H1 (cell line): ENCODE data around the gene SLC22A15. TPM values are rescaled to one million over a fixed set of nuclear protein-coding genes. Genes with fewer than 3 reads are reported as not detected.

Source experiments
- CTCF ChIA-PET: fragments of 300-600 bp; sonication (Branson Sonifier 250); formaldehyde crosslinking; loops from one replicate; lab custom pipeline; 2021; ENCODE audit not compliant: partially characterized antibody; lab: Charles Lee
- POLR2A ChIA-PET: fragments of 300-600 bp; sonication (Branson Sonifier 250); formaldehyde crosslinking; loops from one replicate; lab custom pipeline; 2021; ENCODE audit warnings: inconsistent platforms; ENCODE audit not compliant: partially characterized antibody; lab: Charles Lee
- DNase-seq, 2 experiments: peaks; one replicate each; pipeline versions ENCODE4 v3.0.0 to v3.0.0-alpha.2; 2010 to 2022; ENCODE audit warnings: low spot score in 2 of 2, low read depth in 1 of 2, mixed read lengths in 1 of 2
- FAIRE-seq: peaks from 2 replicates; lab custom pipeline; 2011; peaks lifted over from hg19 to GRCh38; lab: Jason Lieb, UNC
- H2AFZ ChIP-seq: 2 replicates; pipeline ENCODE4 v1.8.1; 2012; ENCODE audit warnings: low read length, inconsistent platforms
- H2AK5ac ChIP-seq: 2 replicates; pipeline ENCODE4 v1.6.1; 2013; ENCODE audit warnings: low read depth, low read length
- H2BK120ac ChIP-seq: replicated peaks from 2 replicates; pipeline ENCODE3; 2013; ENCODE audit warnings: low read depth, low read length, inconsistent platforms
- H2BK12ac ChIP-seq: 2 replicates; pipeline ENCODE4 v1.6.1; 2013; ENCODE audit warnings: low read depth, low read length
- H2BK15ac ChIP-seq: 2 replicates; pipeline ENCODE4 v1.6.1; 2013; ENCODE audit warnings: low read length
- H2BK20ac ChIP-seq: 2 replicates; pipeline ENCODE4 v1.6.1; 2013; ENCODE audit warnings: low read length
- H2BK5ac ChIP-seq: 2 replicates; pipeline ENCODE4 v1.6.1; 2013; ENCODE audit warnings: low read depth, low read length
- H3K14ac ChIP-seq: 2 replicates; pipeline ENCODE4 v1.6.1; 2013; ENCODE audit warnings: inconsistent platforms; ENCODE audit not compliant: insufficient read length
- H3K18ac ChIP-seq: 2 replicates; pipeline ENCODE4 v1.6.1; 2013; ENCODE audit warnings: low read length; ENCODE audit errors: extremely low read depth
- H3K23ac ChIP-seq: 2 replicates; pipeline ENCODE4 v1.6.1; 2013; ENCODE audit warnings: inconsistent platforms; ENCODE audit not compliant: insufficient read length
- H3K23me2 ChIP-seq: 2 replicates; pipeline ENCODE4 v1.6.1; 2013; ENCODE audit warnings: low read depth, low read length
- H3K27ac ChIP-seq: 2 replicates; pipeline ENCODE4 v1.6.1; 2011; ENCODE audit warnings: low read depth, low read length, inconsistent platforms
- H3K27me3 ChIP-seq, 4 experiments: replicated peaks in 1 of 4; 1 replicate in 1 of 4; 2 replicates in 3 of 4; pipeline versions ENCODE4 v1.6.1 to v1.8.1; 2011 to 2013; ENCODE audit warnings: low read length in 3 of 4, mild to moderate bottlenecking in 3 of 4, inconsistent platforms in 2 of 4, mixed read lengths in 2 of 4, moderate library complexity in 1 of 4; ENCODE audit not compliant: control insufficient read depth in 3 of 4, insufficient read depth in 3 of 4; ENCODE audit errors: extremely low read depth in 1 of 4
- H3K36me3 ChIP-seq, 4 experiments: 2 replicates each; pipeline versions ENCODE4 v1.6.1 to v1.8.1; 2011 to 2013; ENCODE audit warnings: mild to moderate bottlenecking in 4 of 4, low read length in 3 of 4, moderate library complexity in 2 of 4, control low read depth in 1 of 4, inconsistent platforms in 1 of 4; ENCODE audit not compliant: insufficient read depth in 4 of 4, control insufficient read depth in 2 of 4
- H3K4ac ChIP-seq: replicated peaks from 2 replicates; pipeline ENCODE3; 2013; ENCODE audit warnings: low read length, low read depth, mixed read lengths, inconsistent platforms; ENCODE audit not compliant: insufficient read length
- H3K4me1 ChIP-seq, 4 experiments: replicated peaks in 1 of 4; 1 replicate in 1 of 4; 2 replicates in 3 of 4; pipeline versions ENCODE4 v1.6.1 to v1.8.1; 2011 to 2013; ENCODE audit warnings: low read length in 3 of 4, inconsistent platforms in 2 of 4, mixed read lengths in 1 of 4; ENCODE audit not compliant: insufficient read depth in 4 of 4, control insufficient read depth in 3 of 4
- H3K4me2 ChIP-seq, 2 experiments: 2 replicates each; pipeline versions ENCODE4 v1.6.1 to v1.8.1; 2011 to 2013; ENCODE audit warnings: low read depth in 2 of 2, low read length in 2 of 2, control low read depth in 1 of 2, inconsistent platforms in 1 of 2, mild to moderate bottlenecking in 1 of 2; ENCODE audit not compliant: insufficient read depth in 1 of 2
- H3K4me3 ChIP-seq, 4 experiments: fragments of 200-600, 300-600 bp in 1 of 4; sonication (generic), shearing (Covaris generic), sonication (Bioruptor Twin) in 1 of 4; 2 replicates each; pipeline versions ENCODE4 v1.5.1 to v1.8.1; 2011 to 2016; ENCODE audit warnings: low read length in 4 of 4, low read depth in 3 of 4, control low read depth in 2 of 4, inconsistent platforms in 2 of 4, mild to moderate bottlenecking in 2 of 4, mixed read lengths in 1 of 4, moderate library complexity in 1 of 4; ENCODE audit not compliant: insufficient read depth in 2 of 4; ENCODE audit errors: extremely low read depth in 1 of 4
- H3K56ac ChIP-seq: replicated peaks from 2 replicates; pipeline ENCODE3; 2013; ENCODE audit warnings: low read depth, mild to moderate bottlenecking, mixed read lengths, low read length, inconsistent platforms; ENCODE audit not compliant: insufficient read length
- H3K79me1 ChIP-seq: 2 replicates; pipeline ENCODE4 v1.6.1; 2013; ENCODE audit warnings: low read depth, low read length, control low read depth
- H3K79me2 ChIP-seq, 2 experiments: 2 replicates each; pipeline versions ENCODE4 v1.6.1 to v1.8.1; 2012 to 2013; ENCODE audit warnings: low read length in 2 of 2, mild to moderate bottlenecking in 2 of 2, inconsistent platforms in 1 of 2; ENCODE audit not compliant: insufficient read depth in 2 of 2, control insufficient read depth in 1 of 2
- H3K9ac ChIP-seq, 4 experiments: replicated peaks in 1 of 4; 1 replicate in 1 of 4; 2 replicates in 3 of 4; pipeline versions ENCODE4 v1.6.1 to v1.8.1; 2011 to 2013; ENCODE audit warnings: low read depth in 3 of 4, low read length in 3 of 4, control low read depth in 2 of 4, mild to moderate bottlenecking in 2 of 4, moderate library complexity in 2 of 4, inconsistent platforms in 1 of 4; ENCODE audit errors: extremely low read depth in 1 of 4
- H3K9me3 ChIP-seq, 2 experiments: 2 replicates each; pipeline versions ENCODE4 v1.6.1 to v1.8.1; 2012 to 2013; ENCODE audit warnings: mild to moderate bottlenecking in 2 of 2, moderate library complexity in 2 of 2, control low read depth in 1 of 2, inconsistent platforms in 1 of 2, low read depth in 1 of 2, low read length in 1 of 2, mixed read lengths in 1 of 2; ENCODE audit not compliant: insufficient read depth in 2 of 2
- H4K20me1 ChIP-seq, 2 experiments: replicated peaks in 1 of 2; 2 replicates each; pipeline versions ENCODE3 to v1.8.1; 2011 to 2013; ENCODE audit warnings: inconsistent platforms in 2 of 2, low read length in 2 of 2, mild to moderate bottlenecking in 1 of 2; ENCODE audit not compliant: insufficient read depth in 2 of 2, control insufficient read depth in 1 of 2
- H4K5ac ChIP-seq: 2 replicates; pipeline ENCODE4 v1.6.1; 2013; ENCODE audit warnings: low read length, low read depth, mixed read lengths, inconsistent platforms; ENCODE audit not compliant: insufficient read length
- H4K8ac ChIP-seq: 2 replicates; pipeline ENCODE4 v1.8.0; 2013; ENCODE audit warnings: mild to moderate bottlenecking, moderate library complexity, low read length, inconsistent platforms; ENCODE audit not compliant: insufficient read depth; ENCODE audit errors: extremely low read depth
- H4K91ac ChIP-seq: replicated peaks from 2 replicates; pipeline ENCODE3; 2013; ENCODE audit warnings: low read length, mixed read lengths, inconsistent platforms; ENCODE audit not compliant: insufficient read length
- BACH1 ChIP-seq: IDR thresholded peaks from 2 replicates; pipeline ENCODE4 v1.6.1; 2012; ENCODE audit warnings: low read length, improper control_type of control experiment
- BRCA1 ChIP-seq: IDR thresholded peaks from 2 replicates; pipeline ENCODE4 v1.6.1; 2012; ENCODE audit warnings: low read depth, low read length, improper control_type of control experiment
- EZH2 ChIP-seq: fragments of 200-600 bp; sonication (generic); IDR thresholded peaks from 2 replicates; pipeline ENCODE4 v1.7.1; 2012; ENCODE audit warnings: low read depth, mild to moderate bottlenecking, moderate library complexity, low read length, inconsistent platforms; ENCODE audit not compliant: severe bottlenecking
- KDM1A ChIP-seq: fragments of 200-600, 300-600 bp; sonication (generic); IDR thresholded peaks from 2 replicates; pipeline ENCODE4 v1.7.1; 2016; ENCODE audit warnings: mild to moderate bottlenecking, low read length, borderline replicate concordance
- KDM4A ChIP-seq: IDR thresholded peaks from one replicate; pipeline ENCODE4 v1.7.1; 2012; ENCODE audit warnings: low read depth, mild to moderate bottlenecking, moderate library complexity, low read length, inconsistent platforms; ENCODE audit not compliant: severe bottlenecking
- NANOG ChIP-seq: IDR thresholded peaks from 2 replicates; pipeline ENCODE4 v1.6.1; 2011; ENCODE audit warnings: low read length, low read depth, mild to moderate bottlenecking, inconsistent platforms; ENCODE audit not compliant: insufficient read depth, poor library complexity, severe bottlenecking
- POLR2AphosphoS5 ChIP-seq: IDR thresholded peaks from 2 replicates; pipeline ENCODE4 v1.6.1; 2011; ENCODE audit warnings: low read depth, low read length
- RNF2 ChIP-seq: fragments of 200-900, 300-1000 bp; sonication (generic); IDR thresholded peaks from 2 replicates; pipeline ENCODE4 v1.7.1; 2016; ENCODE audit warnings: borderline replicate concordance, low read depth, mild to moderate bottlenecking, antibody characterized with exemption, low read length; ENCODE audit not compliant: poor library complexity, severe bottlenecking; ENCODE audit errors: missing control alignments
- SP2 ChIP-seq: IDR thresholded peaks from 2 replicates; pipeline ENCODE4 v1.6.1; 2012; ENCODE audit warnings: mild to moderate bottlenecking, low read length, inconsistent platforms
- SP4 ChIP-seq: IDR thresholded peaks from 2 replicates; pipeline ENCODE4 v1.6.1; 2012; ENCODE audit warnings: low read length, inconsistent platforms
- TBP ChIP-seq: IDR thresholded peaks from 2 replicates; pipeline ENCODE4 v1.6.1; 2011; ENCODE audit warnings: low read depth, low read length, improper control_type of control experiment
- YY1 ChIP-seq: IDR thresholded peaks from 2 replicates; pipeline ENCODE4 v1.6.1; 2011; ENCODE audit warnings: low read depth, mild to moderate bottlenecking, low read length
- ZNF274 ChIP-seq: IDR thresholded peaks from 2 replicates; pipeline ENCODE4 v1.7.0; 2012; ENCODE audit warnings: low read length, borderline replicate concordance; ENCODE audit errors: extremely low read depth
- WGBS, 2 experiments: shearing (Covaris generic) in 1 of 2; methylation state at CpG; one replicate each; pipeline versions ENCODE4 v1.1.6 to v1.1.7; 2013 to 2015; ENCODE audit warnings: low lambda C conversion rate in 2 of 2, mixed read lengths in 2 of 2, inconsistent platforms in 1 of 2, low coverage in 1 of 2, missing lambda C conversion rate in 1 of 2; ENCODE audit not compliant: insufficient replicate concordance in 2 of 2, insufficient coverage in 1 of 2, insufficient read length in 1 of 2; ENCODE audit errors: extremely low coverage in 1 of 2, missing lambda C conversion rate in 1 of 2; 5-methylcytosine and 5-hydroxymethylcytosine counted together
- polyA plus RNA-seq, 7 experiments: library from polyadenylated mRNA; depleted of rRNA in 3 of 7; stranded (reverse) in 5 of 7; unstranded in 2 of 7; fragments of >200 nt in 5 of 7; fragments of 200-250 nt in 2 of 7; gene quantifications; 1 replicate in 5 of 7; 2 replicates in 1 of 7; 4 replicates in 1 of 7; pipeline versions ENCODE4 v1.2.1 to v1.2.3, GENCODE V29; 2011 to 2013; ENCODE audit warnings: missing spikeins in 2 of 7, mixed read lengths in 2 of 7
- total RNA-seq: library from RNA; stranded (reverse); fragmentation: NEBNext Ultra II Directional; extraction: Animal tissue kit (Norgen Biotek cat#: 25700); gene quantifications from 2 replicates; pipeline ENCODE4 v1.2.1, GENCODE V29; 2021

The SLC22A15 gene
- total and polyA plus RNA-seq, 2 of the 8 experiments (the other 6 are each of a cell fraction or from before 2014, with no cell fraction given) = 3.2 to 3.3 TPM

DNA sequence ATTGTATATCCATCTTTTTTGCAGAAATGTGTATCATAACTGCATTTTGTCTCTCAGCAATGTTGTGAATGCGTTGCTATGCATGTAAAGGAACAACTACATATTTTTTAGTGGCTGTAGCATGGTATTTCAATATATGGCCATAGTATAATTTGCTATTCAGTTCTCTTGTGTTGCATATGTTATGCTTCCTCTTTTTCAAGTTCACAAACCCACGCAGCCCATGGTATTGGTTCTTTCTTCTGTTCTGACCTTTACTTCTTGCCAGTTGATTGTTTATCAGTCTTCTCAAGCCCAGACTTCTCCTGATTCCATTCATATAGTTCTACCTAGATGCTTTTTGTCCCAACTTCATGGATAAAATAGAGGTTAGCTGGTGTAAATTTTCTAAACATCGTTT, 6.1 kb downstream of the SLC22A15 start:
- no peaks in the 10 kb centered on the region; the same call in 1 of the 2 replicates for H3K23me2 ChIP-seq
- H3K36me3 ChIP-seq = no peaks in the 10 kb centered on the region
- no peaks in the 10 kb centered on the region for H3K9me3 ChIP-seq
- no peaks in the 10 kb centered on the region for H3K79me1 ChIP-seq
- no peak overlapping the region for H3K23ac ChIP-seq
- no peak overlapping the region for H3K27ac ChIP-seq
- no peak overlapping the region for H3K4me3 ChIP-seq
- H2BK5ac ChIP-seq = no peak overlapping the region
- H3K79me2 ChIP-seq = peaks cover 0 to 3% of the 10 kb centered on the region in 2 experiments; a peak in 1 of 4 replicates
- no peak overlapping the region for H2BK12ac ChIP-seq
- no peak for FAIRE-seq
- no peak for DNase-seq
- no peak overlapping the region for H4K8ac ChIP-seq
- H3K56ac ChIP-seq = no peak overlapping the region
- POLR2A ChIA-PET = no interaction called here
- no peak overlapping the region for H2AFZ ChIP-seq
- H2BK15ac ChIP-seq = no peak overlapping the region
- H3K18ac ChIP-seq = no peak overlapping the region
- H3K9ac ChIP-seq = no peak overlapping the region
- H4K91ac ChIP-seq = no peak overlapping the region
- no peaks in the 10 kb centered on the region for H3K27me3 ChIP-seq
- no peak overlapping the region for H3K4me2 ChIP-seq
- WGBS, 2 experiments = 94% methylated on average over 3 of the region's 3 CpGs; no CpG with 5 or more reads in 1 of the 2 experiments
- CTCF ChIA-PET = interaction anchor here (0.9 to 3.9 kb wide), 15 partner anchors 10 to 374 kb away, joined by 3 to 30 read pairs (median 7); no protein-coding TSS in a partner anchor
- H3K14ac ChIP-seq = no peak overlapping the region
- no peak overlapping the region for H2AK5ac ChIP-seq
- no peak overlapping the region for H2BK120ac ChIP-seq
- no peak overlapping the region for H4K5ac ChIP-seq
- peaks cover 0 to 13% (median 4%) of the 10 kb centered on the region in 4 experiments; a peak in 4 of 7 replicates for H3K4me1 ChIP-seq
- no peak overlapping the region for H2BK20ac ChIP-seq
- no peak overlapping the region for H3K4ac ChIP-seq
- no peaks in the 10 kb centered on the region for H4K20me1 ChIP-seq
- no peak for TF ChIP-seq POLR2AphosphoS5
- TF ChIP-seq SP2 = no peak
- no peak for TF ChIP-seq NANOG
- TF ChIP-seq KDM1A = no peak
- TF ChIP-seq BRCA1 = no peak
- TF ChIP-seq TBP = no peak
- no peak for TF ChIP-seq RNF2
- no peak for TF ChIP-seq ZNF274
- no peak for TF ChIP-seq EZH2
- no peak for TF ChIP-seq BACH1
- TF ChIP-seq SP4 = no peak
- no peak for TF ChIP-seq YY1
- TF ChIP-seq KDM4A = no peak
